Measurements from ENCODE around the gene DNAH11.
"Not testable (repeated sequence)": the region's sequence is repeated elsewhere in the genome, so short reads cannot be mapped to it uniquely, and the experiment has no call there.

The DNAH11 gene

DNA sequence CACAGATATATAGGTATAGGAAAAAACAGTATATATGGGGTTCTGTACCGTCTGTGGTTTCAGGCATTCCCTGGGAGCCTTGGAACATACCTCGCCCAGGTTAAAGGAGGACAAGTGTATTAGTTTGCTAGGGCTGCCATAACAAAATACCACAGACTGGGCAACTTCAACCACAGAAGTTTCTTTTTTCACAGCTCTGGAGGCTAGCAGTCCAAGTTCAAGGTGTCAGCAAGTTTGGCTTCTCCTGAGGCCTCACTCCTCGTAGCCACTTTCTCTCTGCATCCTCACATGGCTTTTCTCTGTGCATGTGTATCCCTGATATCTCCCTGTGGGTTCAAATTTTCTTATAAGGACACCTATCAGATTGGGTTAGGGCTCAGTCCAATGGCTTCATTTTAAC is 189.1 kb downstream of the DNAH11 start:
- H3K27ac ChIP-seq: no peak overlapping the region

DNA sequence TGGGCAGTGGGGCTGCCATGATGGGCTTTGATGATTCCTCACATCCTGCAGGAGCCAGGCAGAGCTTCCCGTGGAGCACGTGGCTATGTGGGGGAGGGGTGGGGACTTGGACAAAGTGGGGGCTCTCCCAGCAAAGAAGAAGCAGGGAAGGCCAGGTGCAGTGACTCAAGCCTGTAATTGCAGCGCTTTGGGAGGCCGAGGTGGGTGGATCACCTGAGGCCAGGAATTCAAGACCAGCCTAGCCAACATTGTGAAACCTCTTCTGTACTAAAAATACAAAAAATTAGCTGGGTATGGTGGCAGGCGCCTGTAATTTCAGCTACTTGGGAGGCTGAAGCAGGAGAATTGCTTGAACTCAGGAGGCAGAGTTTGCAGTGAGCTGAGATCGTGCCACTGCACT is 190.1 kb downstream of the DNAH11 start:
- H3K27ac ChIP-seq: not testable (repeated sequence)

More for the DNA sequence above, 189.1 kb downstream of the DNAH11 start:
- TF ChIP-seq, protein P1, sequence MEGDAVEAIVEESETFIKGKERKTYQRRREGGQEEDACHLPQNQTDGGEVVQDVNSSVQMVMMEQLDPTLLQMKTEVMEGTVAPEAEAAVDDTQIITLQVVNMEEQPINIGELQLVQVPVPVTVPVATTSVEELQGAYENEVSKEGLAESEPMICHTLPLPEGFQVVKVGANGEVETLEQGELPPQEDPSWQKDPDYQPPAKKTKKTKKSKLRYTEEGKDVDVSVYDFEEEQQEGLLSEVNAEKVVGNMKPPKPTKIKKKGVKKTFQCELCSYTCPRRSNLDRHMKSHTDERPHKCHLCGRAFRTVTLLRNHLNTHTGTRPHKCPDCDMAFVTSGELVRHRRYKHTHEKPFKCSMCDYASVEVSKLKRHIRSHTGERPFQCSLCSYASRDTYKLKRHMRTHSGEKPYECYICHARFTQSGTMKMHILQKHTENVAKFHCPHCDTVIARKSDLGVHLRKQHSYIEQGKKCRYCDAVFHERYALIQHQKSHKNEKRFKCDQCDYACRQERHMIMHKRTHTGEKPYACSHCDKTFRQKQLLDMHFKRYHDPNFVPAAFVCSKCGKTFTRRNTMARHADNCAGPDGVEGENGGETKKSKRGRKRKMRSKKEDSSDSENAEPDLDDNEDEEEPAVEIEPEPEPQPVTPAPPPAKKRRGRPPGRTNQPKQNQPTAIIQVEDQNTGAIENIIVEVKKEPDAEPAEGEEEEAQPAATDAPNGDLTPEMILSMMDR (IDR thresholded peaks at IDR 0.05): no peak
- no peak for TF ChIP-seq ZFX (IDR thresholded peaks at IDR 0.05; ENCODE audit: borderline replicate concordance)

DNA sequence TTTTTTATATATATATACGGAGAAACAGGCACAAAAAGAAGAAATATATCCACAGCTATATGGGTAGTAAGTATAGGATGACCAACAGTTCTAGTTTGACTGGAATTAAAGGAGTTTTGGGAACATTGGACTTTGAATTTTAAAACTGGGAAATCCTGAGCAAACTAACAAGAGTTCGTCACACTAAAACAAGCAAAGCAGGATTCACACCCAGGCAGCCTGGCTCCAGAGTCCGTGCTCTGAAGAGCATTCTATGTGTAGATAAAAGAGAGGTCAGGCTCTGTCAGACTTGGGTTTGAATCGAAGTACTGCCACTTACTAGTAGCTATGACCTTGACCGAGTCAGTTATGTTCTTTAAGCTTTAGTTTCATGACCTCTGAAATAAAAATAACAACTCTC is 191.0 kb downstream of the DNAH11 start:
- TF ChIP-seq, protein P1 (IDR thresholded peaks at IDR 0.05): no peak
- no peak for TF ChIP-seq ZFX (IDR thresholded peaks at IDR 0.05; ENCODE audit: borderline replicate concordance)
- H3K27ac ChIP-seq: no peak overlapping the region

DNA sequence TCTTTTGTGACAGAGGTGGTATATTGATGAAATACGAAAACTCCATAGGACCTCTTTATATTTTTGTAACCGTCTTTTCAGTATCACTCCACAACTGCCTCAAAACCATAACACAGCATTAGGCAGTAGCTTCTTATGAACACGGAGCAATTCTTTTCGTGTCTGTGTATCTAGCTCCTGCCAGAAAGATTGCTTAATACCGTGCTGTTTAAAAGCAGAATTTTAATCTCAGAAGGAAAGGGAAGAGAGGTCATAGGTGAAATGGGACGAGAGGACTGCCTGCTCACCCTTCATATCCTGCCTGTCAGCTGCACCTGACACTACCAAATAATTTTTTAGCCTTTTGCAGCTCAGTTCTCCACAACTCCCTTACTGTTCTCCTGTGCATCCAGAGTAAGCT is 200.7 kb downstream of the DNAH11 start:
- TF ChIP-seq ZFX (IDR thresholded peaks at IDR 0.05; ENCODE audit: borderline replicate concordance): no peak
- TF ChIP-seq, protein P1 (IDR thresholded peaks at IDR 0.05): no peak

DNA sequence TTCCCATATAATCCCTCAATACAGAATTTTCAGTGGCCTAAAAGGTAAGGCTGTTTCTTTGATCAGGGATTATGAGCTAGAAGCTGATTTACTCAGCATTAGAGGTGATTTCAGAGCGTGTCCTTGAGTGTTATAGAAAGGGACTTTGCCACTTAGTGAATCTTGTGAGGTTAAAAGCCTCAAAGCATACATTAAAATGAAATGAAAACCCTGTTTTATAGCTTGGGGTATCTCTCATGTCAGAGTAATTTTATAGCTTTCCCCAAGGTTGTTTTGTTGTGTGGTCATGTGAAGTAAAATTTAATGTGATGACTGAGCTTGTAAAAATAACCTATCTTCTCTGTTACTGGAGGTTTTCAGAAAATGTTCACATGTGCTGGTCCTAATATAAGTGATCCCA is 204.1 kb downstream of the DNAH11 start:
- TF ChIP-seq, protein P1 (IDR thresholded peaks at IDR 0.05): no peak
- TF ChIP-seq ZFX (IDR thresholded peaks at IDR 0.05; ENCODE audit: borderline replicate concordance): no peak
- no peak overlapping the region for H3K27ac ChIP-seq

More for the DNA sequence above, 200.7 kb downstream of the DNAH11 start:
- H3K27ac ChIP-seq: no peak overlapping the region

DNA sequence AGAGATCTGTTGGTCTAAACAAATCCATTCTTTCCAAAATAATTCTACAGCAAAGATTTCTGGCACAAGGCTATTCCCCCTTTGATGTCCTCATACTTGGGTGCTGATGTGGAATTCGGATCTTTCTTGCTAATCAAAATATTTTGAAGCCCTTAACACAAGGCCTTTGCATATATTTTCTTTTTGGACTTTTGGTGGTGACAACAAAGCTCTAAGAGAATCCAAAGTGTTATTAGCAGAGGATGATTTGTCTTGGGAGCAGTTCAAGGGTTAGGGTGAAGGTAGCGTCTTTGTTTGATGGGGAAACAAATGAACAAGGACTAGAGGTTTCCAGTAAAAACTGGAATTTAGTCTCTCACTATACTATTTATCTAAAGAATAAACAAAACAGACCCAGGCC is 205.0 kb downstream of the DNAH11 start:
- TF ChIP-seq ZFX (IDR thresholded peaks at IDR 0.05; ENCODE audit: borderline replicate concordance): no peak
- TF ChIP-seq, protein P1 (IDR thresholded peaks at IDR 0.05): no peak
- H3K27ac ChIP-seq: no peak overlapping the region

DNA sequence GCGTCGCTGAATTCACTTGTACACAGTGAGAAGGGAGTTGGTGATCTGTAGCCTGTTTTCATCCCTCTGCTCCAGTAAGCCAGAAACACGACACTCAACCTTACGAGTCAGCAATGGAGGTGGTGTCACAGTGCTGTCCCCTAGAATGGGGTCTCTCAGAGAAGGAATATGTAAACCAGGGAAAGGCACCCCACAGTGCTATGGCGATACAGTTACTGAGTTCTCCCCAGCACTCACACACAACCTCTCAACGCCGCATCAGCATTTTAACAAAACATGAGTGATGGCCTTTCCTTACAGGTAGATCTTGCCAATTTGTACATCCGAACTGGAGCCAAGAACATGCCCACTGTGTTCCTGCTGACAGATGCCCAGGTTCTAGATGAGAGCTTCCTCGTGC is 206.5 kb downstream of the DNAH11 start:
- TF ChIP-seq, protein P1 (IDR thresholded peaks at IDR 0.05): no peak
- no peak for TF ChIP-seq ZFX (IDR thresholded peaks at IDR 0.05; ENCODE audit: borderline replicate concordance)
- H3K27ac ChIP-seq: no peak overlapping the region

DNA sequence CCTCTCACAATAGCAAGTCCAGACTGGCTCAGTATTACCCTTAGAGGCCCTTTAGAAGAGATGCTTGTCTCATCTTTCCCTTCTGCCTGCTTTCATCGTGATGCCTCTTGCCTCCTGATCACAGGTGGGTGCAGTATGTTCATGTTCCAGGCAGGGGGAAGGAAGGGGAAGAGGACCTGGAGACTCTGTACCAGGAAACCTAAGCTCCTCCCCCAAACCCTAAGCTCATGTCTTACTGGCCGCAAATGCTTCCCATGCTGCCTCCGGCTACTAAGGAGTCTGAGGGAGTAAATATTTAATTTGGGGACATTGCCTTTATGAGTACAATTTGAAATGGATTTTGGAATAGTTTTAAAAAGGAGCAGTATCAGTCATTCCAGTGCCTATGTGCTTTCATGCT is 210.2 kb downstream of the DNAH11 start:
- no peak overlapping the region for H3K27ac ChIP-seq
- no peak for TF ChIP-seq ZFX (IDR thresholded peaks at IDR 0.05; ENCODE audit: borderline replicate concordance)
- TF ChIP-seq, protein P1 (IDR thresholded peaks at IDR 0.05): no peak
